Thyroid gland (tissue), 4 donors: Measurements from ENCODE around the gene BCL11B.

Experiments used
- POLR2A ChIP-seq, 2 donors: fragments of 450-650 bp; IDR thresholded peaks; one replicate each; pipeline ENCODE4 v1.6.1; 2017; ENCODE audit warnings: antibody characterized with exemption in 2 of 2, mild to moderate bottlenecking in 2 of 2, moderate library complexity in 1 of 2
- TF ChIP-seq, protein P1 (sequence below), 6 experiments: fragments of 200-600 bp in 3 of 6; fragments of 450-650 bp in 3 of 6; sonication (generic) in 3 of 6; IDR thresholded peaks; one replicate each; pipeline ENCODE4 v1.5.1; 2016 to 2019; ENCODE audit warnings: antibody characterized with exemption in 6 of 6, mild to moderate bottlenecking in 2 of 6, inconsistent platforms in 1 of 6, moderate library complexity in 1 of 6

DNA sequence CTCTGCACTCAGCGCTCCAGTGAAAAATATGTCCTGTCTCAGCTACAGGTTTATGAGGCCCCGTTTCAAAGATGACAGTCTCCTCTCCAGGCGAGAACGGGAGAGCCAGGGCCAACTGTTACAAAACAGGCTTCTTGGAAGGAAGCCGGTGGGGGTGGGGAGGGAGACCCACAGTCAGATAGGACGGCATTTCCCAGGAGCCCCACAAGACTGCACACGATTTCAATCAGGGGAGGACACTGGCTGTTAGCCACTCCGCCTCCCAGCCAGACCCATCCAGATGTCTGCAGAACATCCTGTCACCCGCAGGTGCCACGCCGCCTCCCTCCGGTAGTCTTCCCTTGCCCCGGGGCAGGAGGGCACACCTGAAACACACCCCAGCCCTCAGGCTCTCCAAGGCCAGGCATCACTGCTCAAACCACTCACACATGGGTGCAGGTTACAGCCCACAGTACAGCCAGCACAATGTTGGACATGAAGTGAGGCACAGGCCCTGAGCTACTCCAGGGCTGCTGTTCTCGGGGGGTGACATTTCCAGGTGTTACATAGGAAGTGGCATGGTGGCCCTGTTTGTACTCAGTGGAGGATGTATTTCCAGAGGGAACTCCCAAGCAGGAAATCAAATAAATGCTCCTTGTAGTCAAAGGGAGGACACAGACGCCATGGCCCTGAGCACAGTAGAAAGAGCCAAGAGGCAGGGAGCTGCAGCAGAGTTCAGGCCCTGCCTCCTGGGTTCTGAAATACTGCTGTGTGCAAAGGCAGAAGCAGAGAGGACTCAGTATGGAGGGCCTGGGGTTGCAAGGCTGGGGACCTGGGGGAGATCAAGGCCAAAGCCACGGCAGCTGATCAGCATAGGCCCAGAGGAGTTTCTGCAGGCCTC is 138.1 kb downstream of the BCL11B start:
- TF ChIP-seq, protein P1, sequence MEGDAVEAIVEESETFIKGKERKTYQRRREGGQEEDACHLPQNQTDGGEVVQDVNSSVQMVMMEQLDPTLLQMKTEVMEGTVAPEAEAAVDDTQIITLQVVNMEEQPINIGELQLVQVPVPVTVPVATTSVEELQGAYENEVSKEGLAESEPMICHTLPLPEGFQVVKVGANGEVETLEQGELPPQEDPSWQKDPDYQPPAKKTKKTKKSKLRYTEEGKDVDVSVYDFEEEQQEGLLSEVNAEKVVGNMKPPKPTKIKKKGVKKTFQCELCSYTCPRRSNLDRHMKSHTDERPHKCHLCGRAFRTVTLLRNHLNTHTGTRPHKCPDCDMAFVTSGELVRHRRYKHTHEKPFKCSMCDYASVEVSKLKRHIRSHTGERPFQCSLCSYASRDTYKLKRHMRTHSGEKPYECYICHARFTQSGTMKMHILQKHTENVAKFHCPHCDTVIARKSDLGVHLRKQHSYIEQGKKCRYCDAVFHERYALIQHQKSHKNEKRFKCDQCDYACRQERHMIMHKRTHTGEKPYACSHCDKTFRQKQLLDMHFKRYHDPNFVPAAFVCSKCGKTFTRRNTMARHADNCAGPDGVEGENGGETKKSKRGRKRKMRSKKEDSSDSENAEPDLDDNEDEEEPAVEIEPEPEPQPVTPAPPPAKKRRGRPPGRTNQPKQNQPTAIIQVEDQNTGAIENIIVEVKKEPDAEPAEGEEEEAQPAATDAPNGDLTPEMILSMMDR (IDR thresholded peaks at IDR 0.05): no peak
- no peak for TF ChIP-seq POLR2A (IDR thresholded peaks at IDR 0.05)
